GM12875 (cell line): ENCODE results near the gene ZNF560.

Experiments
- H3K4me3 ChIP-seq: one replicate; pipeline ENCODE4 v1.5.1; 2011; ENCODE audit warnings: low read depth, low read length, control low read depth
- CTCF ChIP-seq: IDR thresholded peaks from 2 replicates; pipeline ENCODE4 v1.5.1; 2011; ENCODE audit warnings: low read depth, mild to moderate bottlenecking, control low read depth, inconsistent platforms, low read length, moderate library complexity, borderline replicate concordance; ENCODE audit not compliant: insufficient read depth

The ZNF560 gene

GRCh38 chr19:9474975-9475374 lies 23.4 kb downstream of the ZNF560 start:
- no peak overlapping the region for H3K4me3 ChIP-seq
- no peak for TF ChIP-seq CTCF

GRCh38 chr19:9467161-9467560 lies 31.3 kb downstream of the ZNF560 start:
- no peak for TF ChIP-seq CTCF

GRCh38 chr19:9461938-9462337 lies 36.5 kb downstream of the ZNF560 start:
- TF ChIP-seq CTCF: no peak
- no peak overlapping the region for H3K4me3 ChIP-seq

More at GRCh38 chr19:9467161-9467560, 31.3 kb downstream of the ZNF560 start:
- H3K4me3 ChIP-seq: no peak overlapping the region

- TF ChIP-seq CTCF: no peak
Measured at GRCh38 chr19:9456018-9456689, 42.3 kb downstream of the ZNF560 start.

GRCh38 chr19:9453953-9454352 lies 44.5 kb downstream of the ZNF560 start:
- TF ChIP-seq CTCF: no peak
- H3K4me3 ChIP-seq: no peak overlapping the region

More at GRCh38 chr19:9456018-9456689, 42.3 kb downstream of the ZNF560 start:
- H3K4me3 ChIP-seq: no peak overlapping the region

- no peak for TF ChIP-seq CTCF
- no peak overlapping the region for H3K4me3 ChIP-seq
Measured at GRCh38 chr19:9445037-9445436, 53.4 kb downstream of the ZNF560 start.

- no peak for TF ChIP-seq CTCF
- no peak overlapping the region for H3K4me3 ChIP-seq
Measured at GRCh38 chr19:9436358-9436757, 62.1 kb downstream of the ZNF560 start.
